GM10266 (cell line): ENCODE measurements around the gene CYP26B1.

Experiments
- DNase-seq: peaks from one replicate; pipeline ENCODE4 v3.0.0; 2012; ENCODE audit errors: extremely low spot score
- TF ChIP-seq, protein P1 (sequence below): IDR thresholded peaks from 2 replicates; pipeline ENCODE4 v1.5.1; 2012; ENCODE audit warnings: mild to moderate bottlenecking, low read depth; ENCODE audit not compliant: control insufficient read depth, insufficient read depth; ENCODE audit errors: missing control alignments

CYP26B1 gene

DNA sequence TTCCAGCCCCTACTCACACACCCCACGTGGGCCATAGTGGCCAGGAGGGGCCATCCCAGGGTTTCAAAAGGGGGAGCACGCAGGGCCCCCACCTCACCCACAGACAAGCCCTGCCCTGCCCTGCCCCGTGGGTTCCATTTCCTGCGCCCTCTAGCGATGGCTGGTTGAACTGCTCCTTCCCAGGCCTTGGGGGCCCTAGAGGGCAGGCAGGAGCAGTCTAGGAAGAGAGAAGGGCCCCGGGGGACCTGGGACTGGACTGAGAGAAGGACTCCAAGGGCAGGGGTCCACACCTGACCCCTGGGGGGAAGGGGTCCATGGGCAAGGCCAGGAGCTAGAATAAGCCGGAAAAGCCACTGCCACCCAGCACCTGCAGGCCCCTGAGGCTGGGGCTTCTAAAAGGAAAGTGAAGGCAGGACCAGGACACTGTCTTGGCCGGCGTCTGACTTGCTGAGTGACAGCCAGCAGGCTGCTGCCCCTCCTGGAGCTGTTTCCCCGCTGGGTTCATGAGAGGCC is 10.1 kb downstream of the CYP26B1 start:
- TF ChIP-seq, protein P1, sequence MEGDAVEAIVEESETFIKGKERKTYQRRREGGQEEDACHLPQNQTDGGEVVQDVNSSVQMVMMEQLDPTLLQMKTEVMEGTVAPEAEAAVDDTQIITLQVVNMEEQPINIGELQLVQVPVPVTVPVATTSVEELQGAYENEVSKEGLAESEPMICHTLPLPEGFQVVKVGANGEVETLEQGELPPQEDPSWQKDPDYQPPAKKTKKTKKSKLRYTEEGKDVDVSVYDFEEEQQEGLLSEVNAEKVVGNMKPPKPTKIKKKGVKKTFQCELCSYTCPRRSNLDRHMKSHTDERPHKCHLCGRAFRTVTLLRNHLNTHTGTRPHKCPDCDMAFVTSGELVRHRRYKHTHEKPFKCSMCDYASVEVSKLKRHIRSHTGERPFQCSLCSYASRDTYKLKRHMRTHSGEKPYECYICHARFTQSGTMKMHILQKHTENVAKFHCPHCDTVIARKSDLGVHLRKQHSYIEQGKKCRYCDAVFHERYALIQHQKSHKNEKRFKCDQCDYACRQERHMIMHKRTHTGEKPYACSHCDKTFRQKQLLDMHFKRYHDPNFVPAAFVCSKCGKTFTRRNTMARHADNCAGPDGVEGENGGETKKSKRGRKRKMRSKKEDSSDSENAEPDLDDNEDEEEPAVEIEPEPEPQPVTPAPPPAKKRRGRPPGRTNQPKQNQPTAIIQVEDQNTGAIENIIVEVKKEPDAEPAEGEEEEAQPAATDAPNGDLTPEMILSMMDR, result peak; percentile 93
- DNase-seq, result peak; percentile 85

- TF ChIP-seq, protein P1, result no peak
Measured at GRCh38 chr2:72136933-72137497, 10.6 kb downstream of the CYP26B1 start.

GRCh38 chr2:72136331-72136730 is 11.3 kb downstream of the CYP26B1 start:
- TF ChIP-seq, protein P1, result no peak
- no peak for DNase-seq

More at GRCh38 chr2:72136933-72137497, 10.6 kb downstream of the CYP26B1 start:
- DNase-seq, result no peak

- TF ChIP-seq, protein P1, result no peak
- DNase-seq, result no peak
Measured at GRCh38 chr2:72135921-72136320, 11.7 kb downstream of the CYP26B1 start.

- TF ChIP-seq, protein P1, result no peak
- no peak for DNase-seq
Measured at GRCh38 chr2:72134997-72135800, 12.5 kb downstream of the CYP26B1 start.

DNA sequence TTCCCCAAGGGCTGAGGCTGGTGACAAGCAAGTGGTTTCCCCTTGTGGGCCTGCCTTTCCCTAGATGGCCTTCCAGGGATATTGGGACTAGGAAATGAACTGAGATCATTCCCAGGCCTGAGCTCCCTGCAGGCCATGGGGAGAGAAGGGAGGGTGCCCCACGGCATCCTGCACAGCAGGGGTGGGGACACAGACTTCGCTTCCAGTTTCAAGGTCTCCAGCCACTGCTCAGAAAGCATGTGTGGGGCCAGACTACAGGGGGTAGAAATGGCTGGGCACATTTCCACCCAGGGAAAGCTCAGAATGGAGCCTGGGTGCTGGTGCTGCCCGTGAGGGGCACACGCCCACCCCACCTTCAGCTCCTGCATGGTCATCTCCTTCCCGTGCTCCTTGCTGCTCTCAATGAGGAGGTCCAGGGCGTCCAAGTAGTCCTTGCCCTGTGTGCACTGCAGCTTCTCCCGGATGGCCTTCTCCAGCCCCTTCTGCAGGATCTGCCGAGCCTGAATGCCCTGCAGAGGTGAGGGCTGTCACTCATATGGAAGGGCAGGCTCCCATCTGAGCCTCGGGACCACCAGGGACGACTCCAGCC is 13.2 kb downstream of the CYP26B1 start:
- DNase-seq, result no peak
- TF ChIP-seq, protein P1, result no peak

DNA sequence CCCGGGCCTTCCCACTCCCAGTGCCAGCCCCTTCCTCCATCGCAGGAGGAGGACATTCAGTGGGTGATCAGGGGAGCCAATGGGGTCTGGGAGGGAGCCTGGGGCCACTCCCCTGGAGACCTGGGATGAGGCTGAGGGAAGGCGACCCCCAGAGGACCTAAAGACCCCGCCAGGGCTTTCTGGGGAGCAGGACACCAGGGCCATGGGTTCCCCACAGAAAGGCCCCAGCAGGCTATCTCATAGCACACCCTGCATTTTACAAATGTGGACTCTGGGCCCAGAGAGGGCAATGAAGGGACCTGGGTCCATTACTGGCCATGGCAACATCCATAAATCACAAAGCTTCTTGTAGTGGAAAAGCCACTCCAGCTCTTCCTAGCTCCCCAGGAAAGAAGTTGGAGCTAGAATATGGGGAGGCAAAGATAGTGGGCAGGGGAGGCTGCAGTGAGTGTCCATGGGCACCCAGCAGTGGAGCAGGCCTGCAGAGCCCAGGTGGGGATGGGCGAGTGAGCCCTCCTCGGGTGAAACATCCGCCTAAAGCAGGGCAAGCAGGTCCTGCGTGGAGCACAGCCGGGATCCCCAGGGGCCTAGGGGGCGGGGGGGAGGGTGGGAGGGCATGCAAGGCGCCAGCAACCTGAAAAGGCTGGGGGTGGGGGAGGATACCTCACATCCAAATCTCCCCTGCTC is 13.8 kb downstream of the CYP26B1 start:
- TF ChIP-seq, protein P1, result no peak
- DNase-seq, result no peak
